Measurements from ENCODE around the gene PUDP.

The PUDP gene

GRCh38 chrX:7060444-7060843 lies 87.5 kb downstream of the PUDP start:
- Mint-ChIP-seq H3K27me3 (ENCODE audit: low read depth) (no peaks in the 10 kb centered on the region), H3K36me3 (ENCODE audit: low read depth) (peaks cover 65% of the 10 kb centered on the region), H3K27ac (no peak overlapping the region), H3K4me1 (peaks cover 6% of the 10 kb centered on the region), H3K9me3 (no peaks in the 10 kb centered on the region), H3K4me3 (no peak overlapping the region)
- TF ChIP-seq CTCF (IDR thresholded peaks at IDR 0.05; ENCODE audit: unreplicated experiment in 3 of 3) = no peak

- no peak overlapping the region for H3K4me3 Mint-ChIP-seq
- peaks cover 60% of the 10 kb centered on the region for H3K36me3 Mint-ChIP-seq (ENCODE audit: low read depth)
- no peak overlapping the region for H3K27ac Mint-ChIP-seq
- no peak for TF ChIP-seq CTCF (IDR thresholded peaks at IDR 0.05; ENCODE audit: unreplicated experiment in 3 of 3)
- no peaks in the 10 kb centered on the region for H3K27me3 Mint-ChIP-seq (ENCODE audit: low read depth)
- no peaks in the 10 kb centered on the region for H3K9me3 Mint-ChIP-seq
- H3K4me1 Mint-ChIP-seq = peaks cover 6% of the 10 kb centered on the region
Measured at GRCh38 chrX:7059859-7060258, 88.1 kb downstream of the PUDP start.

- Mint-ChIP-seq H3K27ac (no peak overlapping the region), H3K4me3 (no peak overlapping the region), H3K36me3 (ENCODE audit: low read depth) (peaks cover 61% of the 10 kb centered on the region), H3K4me1 (peaks cover 6% of the 10 kb centered on the region), H3K9me3 (no peaks in the 10 kb centered on the region), H3K27me3 (ENCODE audit: low read depth) (no peaks in the 10 kb centered on the region)
- no peak for TF ChIP-seq CTCF (IDR thresholded peaks at IDR 0.05; ENCODE audit: unreplicated experiment in 3 of 3)
Measured at GRCh38 chrX:7059214-7059838, 88.6 kb downstream of the PUDP start.

- no peak overlapping the region for H3K27ac Mint-ChIP-seq
- no peaks in the 10 kb centered on the region for H3K9me3 Mint-ChIP-seq
- H3K4me1 Mint-ChIP-seq = peaks cover 6% of the 10 kb centered on the region
- H3K4me3 Mint-ChIP-seq = no peak overlapping the region
- H3K36me3 Mint-ChIP-seq (ENCODE audit: low read depth) = peaks cover 69% of the 10 kb centered on the region
- no peaks in the 10 kb centered on the region for H3K27me3 Mint-ChIP-seq (ENCODE audit: low read depth)
- TF ChIP-seq CTCF (IDR thresholded peaks at IDR 0.05; ENCODE audit: unreplicated experiment in 3 of 3) = no peak
Measured at GRCh38 chrX:7055386-7056137, 92.4 kb downstream of the PUDP start.

DNA sequence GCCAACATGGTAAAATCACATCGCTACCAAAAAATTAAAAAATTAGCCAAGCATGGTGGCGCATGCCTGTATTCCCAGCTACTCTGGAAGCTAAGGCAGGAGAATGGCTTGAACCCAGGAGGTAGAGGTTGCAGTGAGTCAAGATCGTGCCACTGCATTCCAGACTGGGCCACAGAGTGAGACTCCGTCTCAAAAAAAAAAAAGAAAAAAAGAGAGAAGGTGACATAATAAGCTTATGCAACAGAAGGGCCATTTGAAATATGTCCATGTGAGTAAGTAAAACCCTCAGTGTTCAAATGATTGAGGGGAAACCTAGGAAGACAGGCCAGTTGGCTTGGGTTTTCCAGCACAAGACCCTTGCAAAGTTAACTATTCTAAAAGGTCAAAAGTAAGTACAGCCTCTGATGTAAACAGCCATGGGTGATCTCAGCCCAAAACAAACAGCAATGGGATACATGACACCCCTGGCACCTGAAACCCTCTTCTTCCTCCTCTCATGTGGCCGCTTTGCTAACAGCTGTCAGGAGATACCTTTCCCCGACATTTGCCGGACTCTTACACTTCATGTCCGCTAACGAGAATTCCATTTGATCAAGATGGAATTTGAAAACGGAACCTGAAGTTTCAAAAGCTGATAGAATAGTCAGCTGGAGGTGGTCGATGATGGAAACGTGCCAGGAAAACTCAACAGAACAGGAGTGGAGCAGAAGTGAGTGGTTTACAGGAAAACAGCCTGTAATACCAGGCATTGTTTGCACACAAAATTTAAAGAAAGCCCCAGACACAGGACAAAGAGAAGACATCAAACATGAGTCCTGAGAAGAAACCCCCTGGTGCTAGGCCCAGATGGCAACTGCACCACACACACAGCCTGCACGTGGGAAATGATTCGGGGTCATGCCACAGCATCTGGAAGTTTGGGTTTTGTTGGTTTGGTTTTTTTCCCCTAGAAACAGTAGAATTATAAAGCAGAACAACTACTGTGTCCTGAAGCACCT lies 93.4 kb downstream of the PUDP start:
- Mint-ChIP-seq H3K9me3 (no peaks in the 10 kb centered on the region), H3K27ac (no peak overlapping the region), H3K4me3 (no peak overlapping the region), H3K36me3 (ENCODE audit: low read depth) (peaks cover 75% of the 10 kb centered on the region), H3K27me3 (ENCODE audit: low read depth) (no peaks in the 10 kb centered on the region), H3K4me1 (peaks cover 6% of the 10 kb centered on the region)
- no peak for TF ChIP-seq CTCF (IDR thresholded peaks at IDR 0.05; ENCODE audit: unreplicated experiment in 3 of 3)

All from nephron (organoid).